C4-2B (cell line): ENCODE results near the gene APOL2.

Experiments used
- H3K27ac ChIP-seq: fragments of 450-650 bp; 2 replicates; pipeline ENCODE4 v1.5.1; 2017
- CTCF ChIP-seq: fragments of 450-650 bp; conservative IDR thresholded peaks from 2 replicates; pipeline ENCODE4 v1.5.1; 2017; ENCODE audit warnings: mild to moderate bottlenecking
- ZFX ChIP-seq: fragments of 450-650 bp; IDR thresholded peaks from 2 replicates; pipeline ENCODE4 v1.6.1; 2017

Gene APOL2

GRCh38 chr22:36239401-36240171, at the start of gene APOL2:
APOL2 (minus strand) TSS chr22:36239527; CDS start chr22:36233162, 6,365 bp downstream.
- peak within 1 kb of the TSS; percentile 77 for H3K27ac ChIP-seq
- TF ChIP-seq CTCF (peak; percentile 85), ZFX (no peak)

DNA sequence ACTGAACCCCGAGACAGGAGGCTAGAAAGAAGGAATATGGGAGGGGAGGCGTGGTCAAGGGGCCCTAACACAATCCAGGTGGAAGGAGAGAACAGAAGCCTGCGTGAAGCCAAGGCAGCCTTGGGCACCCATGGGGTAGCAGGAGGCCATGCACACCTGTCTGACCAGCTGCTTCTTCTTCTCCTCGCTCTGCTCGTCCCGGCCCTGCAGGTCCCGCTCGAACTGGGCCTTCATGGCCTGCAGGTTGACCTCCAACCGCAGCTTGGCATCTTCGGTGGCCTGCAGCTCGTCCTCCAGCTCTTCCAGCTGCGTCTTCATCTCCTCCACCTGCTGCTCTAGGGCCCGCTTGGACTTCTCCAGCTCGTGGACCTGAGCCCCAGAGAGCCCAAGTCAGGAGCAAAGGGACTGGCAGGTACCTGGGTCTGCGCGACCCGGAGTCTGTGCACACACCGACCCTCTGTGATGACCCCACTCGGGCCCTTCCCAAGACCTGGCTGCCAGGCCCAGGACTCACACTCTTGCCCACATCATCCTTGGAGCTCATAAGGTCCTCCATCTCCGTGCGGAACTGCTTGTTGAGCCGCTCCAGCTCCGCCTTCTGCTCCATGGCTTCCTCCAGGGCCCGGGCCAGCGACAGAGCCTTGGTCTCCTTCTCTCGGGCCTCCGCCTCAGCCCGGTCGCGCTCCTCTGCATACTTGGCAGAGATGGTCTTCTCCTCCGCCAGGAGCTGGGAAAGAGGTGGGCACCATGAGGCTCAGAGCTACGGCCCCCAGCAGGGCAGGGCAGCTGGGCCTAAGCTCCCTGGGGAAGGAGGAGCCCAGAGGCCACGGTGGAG, 49.5 kb upstream of the APOL2 start:
- no peak for TF ChIP-seq CTCF
- TF ChIP-seq ZFX = no peak
- no peak overlapping the region for H3K27ac ChIP-seq

- no peak for TF ChIP-seq ZFX
- no peak for TF ChIP-seq CTCF
- no peak overlapping the region for H3K27ac ChIP-seq
Measured at GRCh38 chr22:36287881-36288515, 48.7 kb upstream of the APOL2 start.

- TF ChIP-seq ZFX (no peak), CTCF (peak; percentile 98)
- H3K27ac ChIP-seq = no peak overlapping the region
Measured at GRCh38 chr22:36286096-36286957, 47.0 kb upstream of the APOL2 start.

DNA sequence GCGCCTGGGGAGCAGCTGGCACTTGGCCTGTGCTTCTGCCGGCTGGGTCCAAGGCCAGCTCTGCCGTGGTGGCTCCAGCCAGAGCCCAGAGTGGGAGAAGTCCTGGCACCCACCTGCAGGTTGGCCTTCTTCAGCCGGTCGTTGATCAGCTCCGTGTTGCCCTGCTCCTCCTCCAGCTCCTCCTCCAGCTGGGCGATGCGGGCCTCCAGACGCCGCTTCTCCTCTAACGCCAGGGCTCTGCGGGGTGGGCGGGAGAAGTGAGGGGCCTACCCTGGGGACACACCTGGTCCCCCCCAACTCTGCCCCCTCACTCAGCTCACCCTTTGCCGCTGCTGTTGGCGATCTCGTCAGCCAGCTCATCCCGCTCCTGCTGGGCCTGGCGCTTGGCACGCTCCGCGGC, 46.2 kb upstream of the APOL2 start:
- no peak overlapping the region for H3K27ac ChIP-seq
- TF ChIP-seq ZFX = no peak
- TF ChIP-seq CTCF = no peak

DNA sequence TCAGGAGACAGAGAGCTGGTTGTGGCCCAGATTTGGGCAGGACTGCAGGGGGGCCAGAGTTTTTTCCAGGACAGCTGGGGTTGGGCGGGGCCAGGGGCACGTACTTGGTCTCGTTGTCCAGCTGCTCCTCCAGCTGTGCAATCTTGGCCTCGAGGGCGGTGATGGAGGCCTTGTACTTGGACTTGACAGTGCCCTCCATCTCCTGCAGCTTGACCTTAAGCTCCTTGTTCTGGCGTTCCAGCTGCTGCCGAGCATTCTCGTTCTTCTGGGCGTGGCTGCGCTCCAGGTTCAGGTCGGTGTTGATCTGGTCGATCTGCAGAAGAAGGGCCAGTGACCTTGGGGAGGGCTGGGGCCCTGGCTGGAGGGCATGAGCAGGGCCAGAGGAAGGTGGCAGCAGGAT, 45.7 kb upstream of the APOL2 start:
- no peak overlapping the region for H3K27ac ChIP-seq
- TF ChIP-seq ZFX (no peak), CTCF (no peak)
